HEK293 (cell line): ENCODE measurements around the gene FGL2.
A peak's percentile ranks its signal among the peaks of the same experiment; 100 is the strongest.

ENCODE experiments used
- CTCF ChIA-PET: fragments of 350-600 bp; formaldehyde crosslinking; extraction: SDS; loops from one replicate; lab custom pipeline; 2021; ENCODE audit warnings: antibody characterized with exemption; lab: Yijun Ruan, JAX
- POLR2A ChIA-PET: fragments of 300-600 bp; formaldehyde crosslinking; extraction: SDS; loops from one replicate; lab custom pipeline; 2020; ENCODE audit warnings: antibody characterized with exemption, inconsistent platforms; lab: Yijun Ruan, JAX
- H3K27ac ChIP-seq: fragments of 200-500 bp; sonication (Bioruptor generic); 2 replicates; pipeline ENCODE4 v1.5.1; 2014; ENCODE audit warnings: low read depth, low read length, control low read depth, inconsistent platforms; ENCODE audit errors: extremely low read depth
- H3K36me3 ChIP-seq, 2 experiments: fragments of 200-500 bp in 1 of 2; sonication (Bioruptor generic) in 1 of 2; 1 replicate in 1 of 2; 2 replicates in 1 of 2; pipeline ENCODE4 v1.5.1; 2014 to 2017; ENCODE audit warnings: inconsistent platforms in 2 of 2, low read length in 2 of 2; ENCODE audit not compliant: control insufficient read depth in 2 of 2, insufficient read depth in 1 of 2
- H3K4me1 ChIP-seq: fragments of 200-500 bp; sonication (Bioruptor generic); 2 replicates; pipeline ENCODE4 v1.5.1; 2014; ENCODE audit warnings: mild to moderate bottlenecking, low read length, inconsistent platforms; ENCODE audit not compliant: control insufficient read depth, insufficient read depth
- H3K4me3 ChIP-seq: 2 replicates; pipeline ENCODE4 v1.5.1; 2011; ENCODE audit warnings: low read depth, mild to moderate bottlenecking, control low read depth, low read length, moderate library complexity
- H3K9me3 ChIP-seq: fragments of 200-500 bp; sonication (Bioruptor generic); 2 replicates; pipeline ENCODE4 v1.5.1; 2014; ENCODE audit warnings: low read depth, low read length, inconsistent platforms; ENCODE audit not compliant: control insufficient read depth, insufficient read depth
- GLIS1 ChIP-seq: fragments of 450-650 bp; formaldehyde crosslinking; IDR thresholded peaks from 2 replicates; pipeline ENCODE4 v1.5.1; 2016; ENCODE audit warnings: missing biosample characterization, missing genetic modification characterization
- KLF8 ChIP-seq: fragments of 450-650 bp; formaldehyde crosslinking; IDR thresholded peaks from 2 replicates; pipeline ENCODE4 v1.5.1; 2016; ENCODE audit warnings: missing biosample characterization, missing genetic modification characterization
- SETDB1 ChIP-seq: IDR thresholded peaks from one replicate; pipeline ENCODE4 v1.6.1; 2017; ENCODE audit warnings: mild to moderate bottlenecking, low read length, moderate library complexity, mixed read lengths; ENCODE audit not compliant: insufficient read length
- SP3 ChIP-seq: fragments of 450-650 bp; formaldehyde crosslinking; IDR thresholded peaks from 2 replicates; pipeline ENCODE4 v1.5.1; 2016; ENCODE audit warnings: missing biosample characterization, missing genetic modification characterization
- TRIM28 ChIP-seq: IDR thresholded peaks from 2 replicates; pipeline ENCODE4 v1.6.1; 2011; ENCODE audit warnings: low read length, control low read depth, borderline replicate concordance
- ZBTB49 ChIP-seq: fragments of 450-650 bp; formaldehyde crosslinking; IDR thresholded peaks from 2 replicates; pipeline ENCODE4 v1.5.1; 2016; ENCODE audit warnings: missing biosample characterization, missing genetic modification characterization, low read depth
- ZNF10 ChIP-seq: fragments of 450-650 bp; formaldehyde crosslinking; IDR thresholded peaks from 2 replicates; pipeline ENCODE4 v1.5.1; 2017; ENCODE audit warnings: missing biosample characterization, missing genetic modification characterization
- ZNF146 ChIP-seq: fragments of 450-650 bp; formaldehyde crosslinking; IDR thresholded peaks from 2 replicates; pipeline ENCODE4 v1.5.1; 2016; ENCODE audit warnings: missing biosample characterization, missing genetic modification characterization
- ZNF169 ChIP-seq: fragments of 450-650 bp; formaldehyde crosslinking; IDR thresholded peaks from 2 replicates; pipeline ENCODE4 v1.5.1; 2016; ENCODE audit warnings: missing biosample characterization, missing genetic modification characterization
- ZNF362 ChIP-seq: fragments of 450-650 bp; formaldehyde crosslinking; IDR thresholded peaks from 2 replicates; pipeline ENCODE4 v1.5.1; 2016; ENCODE audit warnings: missing biosample characterization, missing genetic modification characterization
- ZNF391 ChIP-seq: fragments of 450-650 bp; formaldehyde crosslinking; IDR thresholded peaks from 2 replicates; pipeline ENCODE4 v1.5.1; 2016; ENCODE audit warnings: low read depth, missing biosample characterization, missing genetic modification characterization, borderline replicate concordance
- ZNF510 ChIP-seq: fragments of 450-650 bp; formaldehyde crosslinking; IDR thresholded peaks from 2 replicates; pipeline ENCODE4 v1.5.1; 2018; ENCODE audit warnings: mild to moderate bottlenecking, missing genetic modification characterization, missing biosample characterization; ENCODE audit not compliant: insufficient replicate concordance
- ZNF513 ChIP-seq: fragments of 450-650 bp; IDR thresholded peaks from 2 replicates; pipeline ENCODE4 v1.5.1; 2018; ENCODE audit warnings: missing biosample characterization, missing genetic modification characterization
- ZNF518A ChIP-seq: fragments of 450-650 bp; formaldehyde crosslinking; conservative IDR thresholded peaks from 2 replicates; pipeline ENCODE4 v1.5.1; 2016; ENCODE audit warnings: low read depth, missing biosample characterization, missing genetic modification characterization
- ZNF530 ChIP-seq: fragments of 450-650 bp; formaldehyde crosslinking; IDR thresholded peaks from 2 replicates; pipeline ENCODE4 v1.5.1; 2016; ENCODE audit warnings: low read depth, missing biosample characterization, missing genetic modification characterization
- ZNF585B ChIP-seq: fragments of 450-650 bp; formaldehyde crosslinking; IDR thresholded peaks from 2 replicates; pipeline ENCODE4 v1.5.1; 2016; ENCODE audit warnings: missing biosample characterization, missing genetic modification characterization
- ZNF670 ChIP-seq: fragments of 450-650 bp; formaldehyde crosslinking; IDR thresholded peaks from 2 replicates; pipeline ENCODE4 v1.5.1; 2016; ENCODE audit warnings: missing biosample characterization, missing genetic modification characterization, low read depth
- ZNF791 ChIP-seq: fragments of 450-650 bp; formaldehyde crosslinking; IDR thresholded peaks from 2 replicates; pipeline ENCODE4 v1.5.1; 2016; ENCODE audit warnings: missing biosample characterization, missing genetic modification characterization

The FGL2 gene

GRCh38 chr7:77217474-77218185 lies 18.0 kb upstream of the FGL2 start:
- H3K9me3 ChIP-seq, result no peaks in the 10 kb centered on the region

GRCh38 chr7:77216181-77216845 lies 16.7 kb upstream of the FGL2 start:
- TF ChIP-seq GLIS1 (tag by site-specific recombination) (no peak), ZNF510 (no peak), ZNF146 (no peak), ZNF391 (tag by site-specific recombination) (no peak), ZNF513 (tag by site-specific recombination) (no peak)
- no peaks in the 10 kb centered on the region for H3K4me1 ChIP-seq
- ChIA-PET CTCF (interaction anchor here (2.0 kb wide), 1 partner anchor 31 kb away, joined by 9 read pairs; no protein-coding TSS in a partner anchor), POLR2A (no interaction called here)
- H3K36me3 ChIP-seq, result no peaks in the 10 kb centered on the region
- no peak overlapping the region for H3K27ac ChIP-seq
- no peaks in the 10 kb centered on the region for H3K9me3 ChIP-seq
- no peak overlapping the region for H3K4me3 ChIP-seq

More at GRCh38 chr7:77217474-77218185, 18.0 kb upstream of the FGL2 start:
- ChIA-PET POLR2A (no interaction called here), CTCF (interaction anchor here (0.7 kb wide), 1 partner anchor 778 kb away, joined by 3 read pairs; no protein-coding TSS in a partner anchor)
- no peaks in the 10 kb centered on the region for H3K36me3 ChIP-seq
- no peak for TF ChIP-seq TRIM28
- TF ChIP-seq SP3 (tag by site-specific recombination), result no peak
- TF ChIP-seq ZNF10 (tag by site-specific recombination), result no peak
- TF ChIP-seq ZNF169 (tag by site-specific recombination), result no peak
- TF ChIP-seq ZBTB49, result no peak
- H3K4me1 ChIP-seq, result no peaks in the 10 kb centered on the region
- H3K4me3 ChIP-seq, result no peak overlapping the region
- H3K27ac ChIP-seq, result no peak overlapping the region

GRCh38 chr7:77209479-77210139 lies 10.0 kb upstream of the FGL2 start:
- TF ChIP-seq KLF8 (tag by site-specific recombination) (no peak), ZNF670 (tag by site-specific recombination) (no peak), ZNF518A (tag by site-specific recombination) (no peak), ZNF791 (tag by site-specific recombination) (no peak), ZNF530 (tag by site-specific recombination) (no peak), SETDB1 (peak; percentile 50), ZNF585B (tag by site-specific recombination) (peak; percentile 91), ZNF362 (tag by site-specific recombination) (no peak)
- POLR2A ChIA-PET, result no interaction called here
- Histone ChIP-seq H3K36me3 (no peaks in the 10 kb centered on the region), H3K9me3 (no peaks in the 10 kb centered on the region), H3K4me3 (no peak overlapping the region), H3K27ac (no peak overlapping the region), H3K4me1 (no peaks in the 10 kb centered on the region)
- CTCF ChIA-PET, result no interaction called here
